ENCODE data around the gene APBB1IP.

DNA sequence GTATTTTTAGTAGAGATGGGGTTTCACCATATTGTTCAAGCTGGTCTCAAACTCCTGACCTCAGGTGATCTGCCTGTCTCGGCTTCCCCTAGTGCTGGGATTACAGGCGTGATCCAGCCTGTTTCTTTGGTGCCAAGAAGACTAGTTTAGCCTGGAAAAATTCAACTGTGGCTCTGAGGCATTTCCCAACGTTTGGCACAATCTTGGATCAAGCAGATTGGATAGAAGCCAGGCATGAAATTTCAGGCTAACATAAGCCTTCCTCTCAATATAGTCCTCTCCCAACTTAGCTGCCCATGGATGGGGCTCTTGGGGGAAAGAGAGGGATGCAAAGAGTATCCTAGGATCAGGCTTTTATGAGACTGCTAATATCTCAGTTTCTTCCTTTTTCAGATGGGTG, 53.8 kb downstream of the APBB1IP start:
- TF ChIP-seq, protein P1, sequence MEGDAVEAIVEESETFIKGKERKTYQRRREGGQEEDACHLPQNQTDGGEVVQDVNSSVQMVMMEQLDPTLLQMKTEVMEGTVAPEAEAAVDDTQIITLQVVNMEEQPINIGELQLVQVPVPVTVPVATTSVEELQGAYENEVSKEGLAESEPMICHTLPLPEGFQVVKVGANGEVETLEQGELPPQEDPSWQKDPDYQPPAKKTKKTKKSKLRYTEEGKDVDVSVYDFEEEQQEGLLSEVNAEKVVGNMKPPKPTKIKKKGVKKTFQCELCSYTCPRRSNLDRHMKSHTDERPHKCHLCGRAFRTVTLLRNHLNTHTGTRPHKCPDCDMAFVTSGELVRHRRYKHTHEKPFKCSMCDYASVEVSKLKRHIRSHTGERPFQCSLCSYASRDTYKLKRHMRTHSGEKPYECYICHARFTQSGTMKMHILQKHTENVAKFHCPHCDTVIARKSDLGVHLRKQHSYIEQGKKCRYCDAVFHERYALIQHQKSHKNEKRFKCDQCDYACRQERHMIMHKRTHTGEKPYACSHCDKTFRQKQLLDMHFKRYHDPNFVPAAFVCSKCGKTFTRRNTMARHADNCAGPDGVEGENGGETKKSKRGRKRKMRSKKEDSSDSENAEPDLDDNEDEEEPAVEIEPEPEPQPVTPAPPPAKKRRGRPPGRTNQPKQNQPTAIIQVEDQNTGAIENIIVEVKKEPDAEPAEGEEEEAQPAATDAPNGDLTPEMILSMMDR (IDR thresholded peaks at IDR 0.05): no peak
- TF ChIP-seq EZH2phosphoT487 (IDR thresholded peaks at IDR 0.05) (no peak), EZH2 (IDR thresholded peaks at IDR 0.05) (no peak)
